GM19467 (cell line): ENCODE data around the gene MAPK11.

Experiments used
- ATAC-seq: cut with Tn5 transposase; IDR thresholded peaks from one replicate; pipeline ENCODE4 v1.9.1; 2021; ENCODE audit warnings: mild to moderate bottlenecking, moderate library complexity; ENCODE audit not compliant: unreplicated experiment

The MAPK11 gene

GRCh38 chr22:50269970-50270665 lies at the start of gene MAPK11:
Gene MAPK11 (minus strand): TSS chr22:50270380. CDS start chr22:50270292, 88 bp downstream.
- no peak for ATAC-seq

- no peak for ATAC-seq
Measured at GRCh38 chr22:50319503-50319951, 49.3 kb upstream of the MAPK11 start.

DNA sequence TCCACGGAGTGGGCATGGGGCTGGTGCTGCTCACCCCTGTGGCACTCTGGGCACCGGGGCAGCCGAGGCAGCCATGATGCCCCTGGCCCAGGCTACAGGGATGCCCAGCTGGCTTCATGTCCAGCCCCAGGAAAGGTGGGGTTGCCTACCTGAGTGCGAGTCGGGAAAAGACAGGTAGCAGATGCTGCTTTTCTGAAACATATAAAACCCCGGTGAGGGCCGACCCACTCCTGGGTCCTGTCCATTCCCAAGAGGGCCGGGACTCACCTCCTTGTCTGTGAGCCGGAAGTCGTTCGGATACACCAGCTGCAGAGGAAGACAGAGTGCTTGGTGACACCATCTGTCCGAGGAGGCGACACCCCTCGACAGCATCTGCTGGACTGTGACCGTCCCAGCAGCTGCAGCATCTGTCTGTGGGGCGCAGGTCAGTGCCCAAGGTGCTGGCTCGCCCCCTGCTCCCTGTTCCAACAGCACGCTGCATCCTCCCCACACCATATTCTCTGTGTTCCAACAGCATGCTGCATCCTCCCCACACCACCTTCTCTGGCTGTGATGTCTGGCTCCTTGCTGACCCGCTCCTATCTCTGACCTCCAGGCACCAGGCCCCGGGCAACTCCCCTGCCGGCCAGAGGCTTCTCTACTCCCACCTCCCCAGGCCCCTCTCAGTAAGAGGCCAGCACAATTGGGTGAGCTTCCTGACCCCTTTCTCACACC lies 48.7 kb upstream of the MAPK11 start:
- ATAC-seq: no peak

DNA sequence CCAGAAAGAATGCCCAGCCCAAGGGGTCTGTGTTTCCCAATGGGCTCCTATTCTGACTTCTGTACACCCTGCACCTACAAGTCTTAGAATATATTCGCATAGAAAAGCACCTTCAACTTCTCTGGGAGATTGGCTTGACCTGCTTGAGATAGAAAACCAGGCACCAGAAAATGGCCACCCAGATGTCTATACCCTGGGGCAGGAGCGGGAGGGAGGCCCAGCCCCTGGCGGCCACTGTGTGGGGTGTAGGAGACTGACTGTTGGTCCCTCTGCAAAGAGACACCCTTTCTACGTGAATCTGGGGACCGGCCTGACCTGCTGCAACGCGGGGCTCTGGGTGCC lies 48.1 kb upstream of the MAPK11 start:
- no peak for ATAC-seq

DNA sequence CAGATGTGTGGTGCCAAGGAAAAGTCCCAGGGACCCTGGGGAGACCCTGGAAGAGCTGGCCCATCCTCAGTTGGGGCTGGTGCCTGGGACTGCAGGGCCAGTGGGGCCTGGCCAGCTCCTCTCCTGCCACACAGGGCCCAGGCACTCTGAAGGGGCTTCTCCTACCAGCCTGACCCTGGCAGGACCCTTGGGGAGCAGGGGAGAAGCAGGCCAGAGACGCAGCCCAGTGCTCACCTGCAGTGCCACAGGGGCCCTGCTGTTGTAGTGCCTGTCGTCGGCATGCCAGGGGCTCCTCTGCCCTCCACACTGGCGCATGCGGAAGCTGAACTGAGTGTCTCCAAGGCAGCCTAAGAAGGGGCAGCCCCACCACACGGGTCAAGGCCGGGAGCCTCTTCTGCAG lies 47.5 kb upstream of the MAPK11 start:
- no peak for ATAC-seq

DNA sequence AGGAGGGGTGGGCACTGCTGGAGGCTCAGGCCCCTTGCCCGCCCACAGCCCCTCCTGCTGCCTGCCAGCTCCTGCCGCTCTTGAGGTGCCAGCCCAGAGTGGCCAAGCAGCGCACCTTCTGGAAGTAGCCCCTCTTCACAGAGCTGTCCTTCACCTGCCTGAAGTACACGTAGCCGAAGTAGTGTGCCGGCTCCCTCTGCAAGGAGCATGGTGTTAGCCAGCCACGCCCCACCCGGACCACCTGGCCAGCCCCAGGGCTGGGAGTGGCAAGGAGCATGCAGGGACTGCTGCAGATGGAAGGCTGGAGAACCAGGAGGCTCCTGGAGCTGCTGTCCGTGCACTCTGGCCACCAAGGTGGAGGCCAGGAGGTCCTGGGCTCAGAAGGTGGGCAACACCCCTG lies 47.0 kb upstream of the MAPK11 start:
- no peak for ATAC-seq

GRCh38 chr22:50316114-50317065 lies 46.2 kb upstream of the MAPK11 start:
- ATAC-seq: no peak

DNA sequence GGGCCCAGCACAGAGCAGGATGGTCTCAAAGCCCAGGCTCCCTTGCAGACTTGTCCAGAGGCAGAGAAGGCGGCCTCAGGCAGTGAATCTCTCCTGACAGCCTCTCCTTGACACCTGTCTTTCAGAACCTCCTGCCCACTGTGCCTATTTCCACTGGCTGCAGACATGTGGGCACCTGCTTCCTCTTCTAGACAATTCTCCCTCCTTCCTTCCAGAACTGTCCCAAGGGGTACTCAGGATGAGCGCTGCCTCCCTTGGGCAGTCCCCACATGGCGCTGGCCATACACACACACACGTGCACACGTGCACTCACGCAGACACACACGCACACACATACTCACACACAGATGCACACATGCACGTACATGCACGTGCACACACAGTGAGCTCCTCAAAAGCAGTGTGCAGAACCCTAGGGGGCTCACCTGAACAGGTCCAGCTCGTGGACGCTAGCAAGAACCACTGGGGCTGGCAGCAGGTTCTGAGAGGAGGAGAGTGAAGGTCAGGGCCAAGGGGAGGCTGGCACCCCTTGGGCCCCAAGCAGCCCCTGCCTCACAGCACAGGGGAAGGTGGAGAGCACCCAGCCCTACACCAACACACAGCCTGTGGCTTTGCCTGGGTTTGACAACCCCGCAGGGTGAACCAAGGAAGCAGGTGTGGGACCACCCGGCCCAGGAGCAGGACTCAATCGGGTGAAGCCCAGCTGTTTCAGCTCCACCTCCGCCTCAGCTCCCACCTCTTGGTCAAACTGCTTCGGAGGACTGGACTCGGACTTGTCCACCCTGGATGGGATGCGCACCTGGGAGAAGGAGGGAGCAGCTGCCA lies 45.3 kb upstream of the MAPK11 start:
- ATAC-seq: no peak

- peak; percentile 60 for ATAC-seq
Measured at GRCh38 chr22:50314455-50315288, 44.5 kb upstream of the MAPK11 start.

- no peak for ATAC-seq
Measured at GRCh38 chr22:50314081-50314454, 43.9 kb upstream of the MAPK11 start.

- no peak for ATAC-seq
Measured at GRCh38 chr22:50313600-50313999, 43.4 kb upstream of the MAPK11 start.

GRCh38 chr22:50313021-50313420 lies 42.8 kb upstream of the MAPK11 start:
- ATAC-seq: no peak

DNA sequence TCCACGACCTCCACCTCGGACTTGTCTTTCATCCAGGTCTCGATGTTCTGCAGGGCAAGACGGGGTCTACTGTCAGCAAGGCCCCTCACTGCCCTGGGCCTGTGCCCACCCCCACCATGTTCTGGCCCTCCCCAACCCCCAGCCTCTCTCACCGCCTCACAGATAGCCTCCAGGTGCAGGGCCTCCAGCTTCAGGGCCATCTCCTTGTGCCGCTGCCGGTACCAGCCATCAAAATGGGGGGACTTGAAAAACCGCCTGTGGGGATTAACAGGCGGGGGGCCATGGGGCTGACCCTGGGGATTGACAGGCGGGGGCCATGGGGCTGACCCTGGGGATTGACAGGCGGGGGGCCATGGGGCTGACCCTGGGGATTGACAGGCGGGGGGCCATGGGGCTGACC lies 42.2 kb upstream of the MAPK11 start:
- no peak for ATAC-seq

GRCh38 chr22:50311606-50312351 lies 41.6 kb upstream of the MAPK11 start:
- ATAC-seq: no peak

- ATAC-seq: no peak
Measured at GRCh38 chr22:50310949-50311444, 40.8 kb upstream of the MAPK11 start.

DNA sequence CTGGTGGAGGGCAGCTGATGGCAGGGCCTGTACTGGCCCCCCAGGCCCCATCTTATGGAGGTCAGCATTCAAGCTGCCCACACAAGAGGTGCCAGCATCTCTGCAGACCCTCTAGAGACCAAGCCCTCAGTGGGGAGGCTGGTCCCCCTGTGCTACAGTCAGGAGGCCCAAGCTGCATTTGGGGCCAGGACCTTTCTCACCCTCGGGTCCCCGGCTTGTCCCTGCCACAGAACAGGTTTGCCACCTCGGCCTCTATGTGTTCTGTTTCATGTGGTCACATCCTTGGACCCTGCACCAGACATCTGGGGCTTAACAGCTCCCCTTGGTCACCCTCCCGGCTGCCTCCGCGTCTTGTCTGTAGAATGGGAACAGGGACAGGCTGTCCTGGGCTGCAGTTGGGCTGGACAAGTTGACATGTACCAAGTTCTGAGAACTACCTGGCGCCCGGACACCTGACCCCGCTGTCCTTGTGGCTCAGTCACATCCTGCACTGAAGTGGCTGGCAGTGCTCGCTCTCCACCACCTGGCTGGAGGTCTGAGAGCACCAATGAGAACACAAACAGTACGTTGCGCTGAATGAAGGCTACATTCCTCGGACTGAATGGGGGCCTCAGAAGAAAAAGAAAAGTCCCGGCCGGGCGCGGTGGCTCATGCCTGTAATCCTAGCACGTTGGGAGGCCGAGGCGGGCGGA lies 40.0 kb upstream of the MAPK11 start:
- ATAC-seq: no peak

DNA sequence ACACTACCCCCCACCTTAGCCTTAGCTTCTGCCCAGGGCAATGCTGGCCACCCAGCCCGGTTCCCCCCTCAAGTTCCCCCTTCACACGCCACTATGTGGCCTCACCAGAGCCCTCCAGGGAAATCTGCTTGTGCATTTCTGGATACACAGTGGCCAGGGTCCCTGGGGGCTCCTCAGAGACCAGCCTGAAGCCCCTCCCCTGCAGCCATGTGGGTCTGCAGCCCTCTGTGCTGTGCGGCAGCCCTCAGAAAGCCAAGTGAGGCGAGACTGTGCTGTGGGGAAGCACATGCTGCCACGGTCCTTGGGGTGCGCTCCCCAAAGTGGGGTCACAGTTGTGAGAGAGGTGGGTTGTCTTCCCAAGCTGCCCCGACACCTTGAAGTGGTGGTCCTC lies 39.4 kb upstream of the MAPK11 start:
- no peak for ATAC-seq

DNA sequence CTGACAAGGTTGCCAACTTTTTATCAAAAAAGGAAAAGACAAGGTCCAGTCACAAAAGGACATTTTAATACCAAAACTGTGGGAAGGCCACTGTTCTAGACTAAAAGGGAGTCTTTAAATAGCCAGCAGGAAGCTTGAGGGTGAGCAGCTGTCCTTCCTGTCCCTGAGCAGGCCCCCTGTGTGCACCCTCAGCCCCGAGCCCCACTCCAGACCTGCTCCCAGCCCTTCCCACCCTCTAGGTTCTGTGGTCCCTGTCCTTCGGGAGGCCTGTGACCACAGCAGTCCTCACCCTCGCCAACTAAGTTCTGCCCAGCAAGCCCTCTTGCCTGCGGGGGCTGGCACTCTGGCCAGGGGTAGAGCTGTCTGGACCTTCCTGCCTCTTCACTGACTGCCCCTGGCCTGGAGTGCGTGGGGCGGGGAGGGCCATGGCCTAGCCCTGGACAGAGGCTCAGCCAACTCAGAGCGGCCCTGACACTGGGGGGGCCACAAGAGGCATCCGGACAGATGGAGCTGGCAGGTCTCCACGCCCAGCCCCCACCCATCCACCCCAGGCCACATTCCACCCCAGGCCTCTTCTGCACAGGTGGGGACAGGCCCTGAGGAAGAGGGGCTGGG lies 38.9 kb upstream of the MAPK11 start:
- no peak for ATAC-seq
